ENCODE data around the gene SRGAP1. TPM values are rescaled to one million over a fixed set of nuclear protein-coding genes. Genes with fewer than 3 reads are reported as not detected.

Gene SRGAP1
- total and polyA plus RNA-seq, 9 of the 15 experiments (the other 6 are each of a cell fraction or from before 2014, with no cell fraction given): 0.01 to 0.13 (median 0.04) TPM; not detected in 3

DNA sequence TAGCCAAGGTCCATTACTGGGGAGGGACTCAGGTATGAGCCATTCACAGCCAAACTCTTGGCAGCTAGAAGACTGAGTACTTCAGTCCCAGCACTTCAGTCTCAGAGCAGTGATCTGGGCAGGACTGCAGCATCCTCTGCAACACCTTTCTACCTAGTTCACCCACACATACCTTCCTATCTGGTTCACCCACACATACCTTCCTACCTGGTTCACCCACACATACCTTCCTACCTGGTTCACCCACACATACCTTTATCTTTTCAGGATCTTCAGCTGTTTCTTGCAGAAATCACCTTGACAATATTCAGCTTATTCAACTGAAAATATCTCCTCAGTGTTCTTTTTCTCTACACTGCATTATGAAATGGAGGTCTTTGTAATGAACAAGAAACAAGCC lies 101.3 kb downstream of the SRGAP1 start:
- H4K20me1 ChIP-seq (replicated peaks; ENCODE audit: control insufficient read depth, insufficient read depth, low read length): no peaks in the 10 kb centered on the region
- ChIA-PET POLR2A (no interaction called here), CTCF (ENCODE audit: low intra/inter-chr PET ratio) (no interaction called here)
- H3K27me3 ChIP-seq (ENCODE audit: control insufficient read depth in 2 of 2, insufficient read depth in 2 of 2, low read length in 2 of 2): no peaks in the 10 kb centered on the region
- DNase-seq (ENCODE audit: extremely low read depth in 1 of 4, low spot score in 3 of 4) (no peak), FAIRE-seq (no peak), ATAC-seq (no peak)
- H2AFZ ChIP-seq (ENCODE audit: low read depth, low read length): no peak overlapping the region
- TF ChIP-seq PHF21A (IDR thresholded peaks at IDR 0.05; ENCODE audit: borderline replicate concordance, low read depth): no peak
- no peak for TF ChIP-seq U2AF2 (optimal IDR thresholded peaks at IDR 0.05; ENCODE audit: low read depth, low read length)
- TF ChIP-seq HSF4 (CRISPR knock-in tag; IDR thresholded peaks at IDR 0.05; ENCODE audit: borderline replicate concordance): no peak
- no TSS peak for BruUV-seq (replicated peaks)
- no peaks in the 10 kb centered on the region for H3K9me1 ChIP-seq (ENCODE audit: control insufficient read depth, insufficient read depth, low read length)
- in situ Hi-C loops (cut with MboI) (no loop called here), intact Hi-C loops (cut with micrococcal nuclease) (no loop called here)
- no peak overlapping the region for H3K4me2 ChIP-seq (ENCODE audit: insufficient read depth, low read length)
- no peaks in the 10 kb centered on the region for H3K4me1 ChIP-seq (replicated peaks in 1 of 2; ENCODE audit: control insufficient read depth in 2 of 2, insufficient read depth in 2 of 2, low read length in 2 of 2)
- no peaks in the 10 kb centered on the region for H3K9me3 ChIP-seq (replicated peaks; ENCODE audit: control insufficient read depth, insufficient read depth, low read depth, low read length)
- H3K79me2 ChIP-seq (ENCODE audit: control insufficient read depth, insufficient read depth, low read length): no peaks in the 10 kb centered on the region
- H3K36me3 ChIP-seq (ENCODE audit: control insufficient read depth, insufficient read depth, low read length): no peaks in the 10 kb centered on the region
- H3K27ac ChIP-seq (ENCODE audit: extremely low read depth, low read depth, low read length): no peak overlapping the region
- no peak overlapping the region for H3K4me3 ChIP-seq
- no peak overlapping the region for H3K9ac ChIP-seq (ENCODE audit: insufficient read depth in 1 of 2, low read depth in 2 of 2, low read length in 2 of 2)

DNA sequence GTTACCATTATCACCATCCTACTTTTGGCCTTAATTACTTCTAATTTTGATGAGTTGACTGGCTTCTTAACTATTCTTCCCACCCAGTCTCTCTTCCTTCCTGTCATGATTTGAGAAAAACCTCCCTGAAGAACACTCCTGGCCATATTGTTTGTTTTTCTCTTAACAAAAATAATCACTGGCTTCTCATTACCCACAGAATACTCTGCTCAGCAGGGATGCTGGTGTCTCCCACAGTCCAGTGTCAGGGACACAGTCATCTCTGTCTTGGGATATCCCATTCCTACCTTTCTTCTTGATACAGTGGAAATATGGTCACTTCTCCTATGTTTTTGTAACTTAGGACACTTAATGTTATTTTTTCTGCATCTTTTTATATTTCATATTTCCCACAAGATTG lies 103.7 kb downstream of the SRGAP1 start:
- ChIA-PET POLR2A (no interaction called here), CTCF (ENCODE audit: low intra/inter-chr PET ratio) (no interaction called here)
- Histone ChIP-seq H3K27me3 (ENCODE audit: control insufficient read depth in 2 of 2, insufficient read depth in 2 of 2, low read length in 2 of 2) (no peaks in the 10 kb centered on the region), H4K20me1 (replicated peaks; ENCODE audit: control insufficient read depth, insufficient read depth, low read length) (no peaks in the 10 kb centered on the region), H3K36me3 (ENCODE audit: control insufficient read depth, insufficient read depth, low read length) (no peaks in the 10 kb centered on the region), H3K4me2 (ENCODE audit: insufficient read depth, low read length) (no peak overlapping the region), H3K9ac (ENCODE audit: insufficient read depth in 1 of 2, low read depth in 2 of 2, low read length in 2 of 2) (no peak overlapping the region), H3K27ac (ENCODE audit: extremely low read depth, low read depth, low read length) (no peak overlapping the region), H3K79me2 (ENCODE audit: control insufficient read depth, insufficient read depth, low read length) (no peaks in the 10 kb centered on the region), H3K4me3 (no peak overlapping the region), H3K9me3 (replicated peaks; ENCODE audit: control insufficient read depth, insufficient read depth, low read depth, low read length) (no peaks in the 10 kb centered on the region), H2AFZ (ENCODE audit: low read depth, low read length) (no peak overlapping the region), H3K4me1 (replicated peaks in 1 of 2; ENCODE audit: control insufficient read depth in 2 of 2, insufficient read depth in 2 of 2, low read length in 2 of 2) (no peaks in the 10 kb centered on the region; a peak in 1 of 5 replicates), H3K9me1 (ENCODE audit: control insufficient read depth, insufficient read depth, low read length) (no peaks in the 10 kb centered on the region)
- in situ Hi-C loops (cut with MboI): no loop called here
- FAIRE-seq (no peak), ATAC-seq (no peak), DNase-seq (ENCODE audit: extremely low read depth in 1 of 4, low spot score in 3 of 4) (no peak)
- BruUV-seq (replicated peaks): no TSS peak
- intact Hi-C loops (cut with micrococcal nuclease): no loop called here
- TF ChIP-seq NFE2L1 (tag; IDR thresholded peaks at IDR 0.05; ENCODE audit: borderline replicate concordance, low read depth) (no peak), MTF1 (CRISPR knock-in tag; IDR thresholded peaks at IDR 0.05; ENCODE audit: borderline replicate concordance) (no peak), DPF2 (IDR thresholded peaks at IDR 0.05) (no peak), FOXJ3 (CRISPR knock-in tag; IDR thresholded peaks at IDR 0.05) (no peak), CCNT2 (IDR thresholded peaks at IDR 0.05; ENCODE audit: borderline replicate concordance, extremely low read depth, insufficient read length, low read depth, low read length) (no peak)
- TF ChIP-seq, protein P1, sequence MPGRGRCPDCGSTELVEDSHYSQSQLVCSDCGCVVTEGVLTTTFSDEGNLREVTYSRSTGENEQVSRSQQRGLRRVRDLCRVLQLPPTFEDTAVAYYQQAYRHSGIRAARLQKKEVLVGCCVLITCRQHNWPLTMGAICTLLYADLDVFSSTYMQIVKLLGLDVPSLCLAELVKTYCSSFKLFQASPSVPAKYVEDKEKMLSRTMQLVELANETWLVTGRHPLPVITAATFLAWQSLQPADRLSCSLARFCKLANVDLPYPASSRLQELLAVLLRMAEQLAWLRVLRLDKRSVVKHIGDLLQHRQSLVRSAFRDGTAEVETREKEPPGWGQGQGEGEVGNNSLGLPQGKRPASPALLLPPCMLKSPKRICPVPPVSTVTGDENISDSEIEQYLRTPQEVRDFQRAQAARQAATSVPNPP (IDR thresholded peaks at IDR 0.05; ENCODE audit: borderline replicate concordance, insufficient read depth, insufficient read length): no peak
- TF ChIP-seq, protein P2, sequence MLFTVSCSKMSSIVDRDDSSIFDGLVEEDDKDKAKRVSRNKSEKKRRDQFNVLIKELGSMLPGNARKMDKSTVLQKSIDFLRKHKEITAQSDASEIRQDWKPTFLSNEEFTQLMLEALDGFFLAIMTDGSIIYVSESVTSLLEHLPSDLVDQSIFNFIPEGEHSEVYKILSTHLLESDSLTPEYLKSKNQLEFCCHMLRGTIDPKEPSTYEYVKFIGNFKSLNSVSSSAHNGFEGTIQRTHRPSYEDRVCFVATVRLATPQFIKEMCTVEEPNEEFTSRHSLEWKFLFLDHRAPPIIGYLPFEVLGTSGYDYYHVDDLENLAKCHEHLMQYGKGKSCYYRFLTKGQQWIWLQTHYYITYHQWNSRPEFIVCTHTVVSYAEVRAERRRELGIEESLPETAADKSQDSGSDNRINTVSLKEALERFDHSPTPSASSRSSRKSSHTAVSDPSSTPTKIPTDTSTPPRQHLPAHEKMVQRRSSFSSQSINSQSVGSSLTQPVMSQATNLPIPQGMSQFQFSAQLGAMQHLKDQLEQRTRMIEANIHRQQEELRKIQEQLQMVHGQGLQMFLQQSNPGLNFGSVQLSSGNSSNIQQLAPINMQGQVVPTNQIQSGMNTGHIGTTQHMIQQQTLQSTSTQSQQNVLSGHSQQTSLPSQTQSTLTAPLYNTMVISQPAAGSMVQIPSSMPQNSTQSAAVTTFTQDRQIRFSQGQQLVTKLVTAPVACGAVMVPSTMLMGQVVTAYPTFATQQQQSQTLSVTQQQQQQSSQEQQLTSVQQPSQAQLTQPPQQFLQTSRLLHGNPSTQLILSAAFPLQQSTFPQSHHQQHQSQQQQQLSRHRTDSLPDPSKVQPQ (CRISPR knock-in tag; IDR thresholded peaks at IDR 0.05; ENCODE audit: borderline replicate concordance): no peak
- TF ChIP-seq, protein P3, sequence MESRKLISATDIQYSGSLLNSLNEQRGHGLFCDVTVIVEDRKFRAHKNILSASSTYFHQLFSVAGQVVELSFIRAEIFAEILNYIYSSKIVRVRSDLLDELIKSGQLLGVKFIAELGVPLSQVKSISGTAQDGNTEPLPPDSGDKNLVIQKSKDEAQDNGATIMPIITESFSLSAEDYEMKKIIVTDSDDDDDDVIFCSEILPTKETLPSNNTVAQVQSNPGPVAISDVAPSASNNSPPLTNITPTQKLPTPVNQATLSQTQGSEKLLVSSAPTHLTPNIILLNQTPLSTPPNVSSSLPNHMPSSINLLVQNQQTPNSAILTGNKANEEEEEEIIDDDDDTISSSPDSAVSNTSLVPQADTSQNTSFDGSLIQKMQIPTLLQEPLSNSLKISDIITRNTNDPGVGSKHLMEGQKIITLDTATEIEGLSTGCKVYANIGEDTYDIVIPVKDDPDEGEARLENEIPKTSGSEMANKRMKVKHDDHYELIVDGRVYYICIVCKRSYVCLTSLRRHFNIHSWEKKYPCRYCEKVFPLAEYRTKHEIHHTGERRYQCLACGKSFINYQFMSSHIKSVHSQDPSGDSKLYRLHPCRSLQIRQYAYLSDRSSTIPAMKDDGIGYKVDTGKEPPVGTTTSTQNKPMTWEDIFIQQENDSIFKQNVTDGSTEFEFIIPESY (CRISPR knock-in tag; IDR thresholded peaks at IDR 0.05): no peak

All from K562 (cell line).